HEK293 (cell line): ENCODE measurements around the gene EFCAB11.

Experiments
- CTCF ChIA-PET: fragments of 350-600 bp; formaldehyde crosslinking; extraction: SDS; loops from one replicate; lab custom pipeline; 2021; ENCODE audit warnings: antibody characterized with exemption; lab: Yijun Ruan, JAX
- POLR2A ChIA-PET: fragments of 300-600 bp; formaldehyde crosslinking; extraction: SDS; loops from one replicate; lab custom pipeline; 2020; ENCODE audit warnings: antibody characterized with exemption, inconsistent platforms; lab: Yijun Ruan, JAX
- H3K27ac ChIP-seq: fragments of 200-500 bp; sonication (Bioruptor generic); 2 replicates; pipeline ENCODE4 v1.5.1; 2014; ENCODE audit warnings: low read depth, low read length, control low read depth, inconsistent platforms; ENCODE audit errors: extremely low read depth
- H3K36me3 ChIP-seq, 2 experiments: fragments of 200-500 bp in 1 of 2; sonication (Bioruptor generic) in 1 of 2; 1 replicate in 1 of 2; 2 replicates in 1 of 2; pipeline ENCODE4 v1.5.1; 2014 to 2017; ENCODE audit warnings: inconsistent platforms in 2 of 2, low read length in 2 of 2; ENCODE audit not compliant: control insufficient read depth in 2 of 2, insufficient read depth in 1 of 2
- H3K4me1 ChIP-seq: fragments of 200-500 bp; sonication (Bioruptor generic); 2 replicates; pipeline ENCODE4 v1.5.1; 2014; ENCODE audit warnings: mild to moderate bottlenecking, low read length, inconsistent platforms; ENCODE audit not compliant: control insufficient read depth, insufficient read depth
- H3K4me3 ChIP-seq: 2 replicates; pipeline ENCODE4 v1.5.1; 2011; ENCODE audit warnings: low read depth, mild to moderate bottlenecking, control low read depth, low read length, moderate library complexity
- H3K9me3 ChIP-seq: fragments of 200-500 bp; sonication (Bioruptor generic); 2 replicates; pipeline ENCODE4 v1.5.1; 2014; ENCODE audit warnings: low read depth, low read length, inconsistent platforms; ENCODE audit not compliant: control insufficient read depth, insufficient read depth
- HOXA7 ChIP-seq: sonication (generic); formaldehyde crosslinking; IDR thresholded peaks from 2 replicates; pipeline ENCODE4 v1.8.1; 2022; ENCODE audit warnings: missing genetic modification reagents, borderline replicate concordance
- PRDM1 ChIP-seq: fragments of 450-650 bp; formaldehyde crosslinking; IDR thresholded peaks from 2 replicates; pipeline ENCODE4; 2016; ENCODE audit warnings: missing biosample characterization, missing genetic modification characterization
- PRDM10 ChIP-seq: fragments of 450-650 bp; formaldehyde crosslinking; IDR thresholded peaks from 2 replicates; pipeline ENCODE4 v1.5.1; 2016; ENCODE audit warnings: missing biosample characterization, missing genetic modification characterization
- PRDM2 ChIP-seq: fragments of 450-650 bp; formaldehyde crosslinking; IDR thresholded peaks from 2 replicates; pipeline ENCODE4 v1.5.1; 2016; ENCODE audit warnings: missing biosample characterization, missing genetic modification characterization, borderline replicate concordance
- SP2 ChIP-seq: fragments of 450-650 bp; formaldehyde crosslinking; IDR thresholded peaks from 2 replicates; pipeline ENCODE4 v1.5.1; 2016; ENCODE audit warnings: missing biosample characterization, missing genetic modification characterization
- SP7 ChIP-seq: fragments of 450-650 bp; formaldehyde crosslinking; IDR thresholded peaks from 2 replicates; pipeline ENCODE4 v1.5.1; 2016; ENCODE audit warnings: missing biosample characterization, missing genetic modification characterization
- ZFP37 ChIP-seq: fragments of 450-650 bp; formaldehyde crosslinking; IDR thresholded peaks from 2 replicates; pipeline ENCODE4 v1.5.1; 2016; ENCODE audit warnings: missing biosample characterization, missing genetic modification characterization
- ZNF114 ChIP-seq: fragments of 450-650 bp; formaldehyde crosslinking; IDR thresholded peaks from 2 replicates; pipeline ENCODE4 v1.5.0; 2017; ENCODE audit warnings: missing biosample characterization, missing genetic modification characterization
- ZNF121 ChIP-seq: fragments of 450-650 bp; formaldehyde crosslinking; IDR thresholded peaks from 2 replicates; pipeline ENCODE4 v1.5.1; 2016; ENCODE audit warnings: missing biosample characterization, missing genetic modification characterization
- ZNF157 ChIP-seq: fragments of 450-650 bp; formaldehyde crosslinking; IDR thresholded peaks from 2 replicates; pipeline ENCODE4 v1.5.1; 2016; ENCODE audit warnings: missing biosample characterization, missing genetic modification characterization
- ZNF221 ChIP-seq: fragments of 450-650 bp; formaldehyde crosslinking; IDR thresholded peaks from 2 replicates; pipeline ENCODE4 v1.5.1; 2017; ENCODE audit warnings: missing biosample characterization, missing genetic modification characterization, borderline replicate concordance
- ZNF335 ChIP-seq: fragments of 450-650 bp; formaldehyde crosslinking; conservative IDR thresholded peaks from 2 replicates; pipeline ENCODE4 v1.5.1; 2016; ENCODE audit warnings: missing biosample characterization, missing genetic modification characterization
- ZNF366 ChIP-seq: fragments of 450-650 bp; formaldehyde crosslinking; conservative IDR thresholded peaks from 2 replicates; pipeline ENCODE4 v1.5.1; 2016; ENCODE audit warnings: missing biosample characterization, missing genetic modification characterization
- ZNF560 ChIP-seq: fragments of 450-650 bp; formaldehyde crosslinking; IDR thresholded peaks from 2 replicates; pipeline ENCODE4 v1.5.1; 2017; ENCODE audit warnings: missing biosample characterization, missing genetic modification characterization, borderline replicate concordance
- ZNF704 ChIP-seq: fragments of 450-650 bp; formaldehyde crosslinking; IDR thresholded peaks from 2 replicates; pipeline ENCODE4 v1.5.1; 2016; ENCODE audit warnings: missing biosample characterization, missing genetic modification characterization
- TF ChIP-seq, protein P1 (sequence below): fragments of 450-650 bp; formaldehyde crosslinking; IDR thresholded peaks from 2 replicates; pipeline ENCODE4 v1.5.1; 2016; ENCODE audit warnings: missing biosample characterization, missing genetic modification characterization, low read depth

Gene EFCAB11

GRCh38 chr14:89957376-89957775 lies 2.8 kb upstream of the EFCAB11 start:
- H3K4me1 ChIP-seq = peaks cover 3% of the 10 kb centered on the region; the same call in 1 of the 2 replicates
- H3K36me3 ChIP-seq = peaks cover 1 to 31% of the 10 kb centered on the region in 2 experiments; a peak in 2 of 3 replicates
- no peak overlapping the region for H3K27ac ChIP-seq
- no peak for TF ChIP-seq ZNF114
- TF ChIP-seq, protein P1, sequence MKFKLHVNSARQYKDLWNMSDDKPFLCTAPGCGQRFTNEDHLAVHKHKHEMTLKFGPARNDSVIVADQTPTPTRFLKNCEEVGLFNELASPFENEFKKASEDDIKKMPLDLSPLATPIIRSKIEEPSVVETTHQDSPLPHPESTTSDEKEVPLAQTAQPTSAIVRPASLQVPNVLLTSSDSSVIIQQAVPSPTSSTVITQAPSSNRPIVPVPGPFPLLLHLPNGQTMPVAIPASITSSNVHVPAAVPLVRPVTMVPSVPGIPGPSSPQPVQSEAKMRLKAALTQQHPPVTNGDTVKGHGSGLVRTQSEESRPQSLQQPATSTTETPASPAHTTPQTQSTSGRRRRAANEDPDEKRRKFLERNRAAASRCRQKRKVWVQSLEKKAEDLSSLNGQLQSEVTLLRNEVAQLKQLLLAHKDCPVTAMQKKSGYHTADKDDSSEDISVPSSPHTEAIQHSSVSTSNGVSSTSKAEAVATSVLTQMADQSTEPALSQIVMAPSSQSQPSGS (tag by site-specific recombination) = no peak
- ChIA-PET POLR2A (no interaction called here), CTCF (interaction anchor here (2.0 kb wide), 1 partner anchor 18 kb away, joined by 8 read pairs; no protein-coding TSS in a partner anchor)
- no peak overlapping the region for H3K4me3 ChIP-seq
- H3K9me3 ChIP-seq = no peaks in the 10 kb centered on the region

GRCh38 chr14:89956661-89957009 lies 2.1 kb upstream of the EFCAB11 start:
- Histone ChIP-seq H3K4me3 (peak overlapping the region; percentile 72), H3K36me3 (peaks cover 0 to 34% of the 10 kb centered on the region in 2 experiments; a peak in 1 of 3 replicates), H3K27ac (peak overlapping the region; percentile 77), H3K4me1 (peaks cover 3% of the 10 kb centered on the region; the same call in 1 of the 2 replicates), H3K9me3 (no peaks in the 10 kb centered on the region)
- POLR2A ChIA-PET = interaction anchor here (0.6 to 1.5 kb wide), 2 partner anchors 58 to 106 kb away, joined by 6 read pairs; partner anchors contain the start of gene KCNK13
- TF ChIP-seq ZNF335 (tag by site-specific recombination) (peak; percentile 57), ZNF704 (no peak), ZFP37 (tag by site-specific recombination) (0 out of 2 replicates have a peak, but pooled peaks have one; percentile 14), PRDM10 (tag by site-specific recombination) (0 out of 2 replicates have a peak, but pooled peaks have one; percentile 19)
- CTCF ChIA-PET = interaction anchor here (0.5 to 4.8 kb wide), 4 partner anchors 15 to 17 kb away, joined by 3 to 39 read pairs (median 6); no protein-coding TSS in a partner anchor

GRCh38 chr14:89955745-89956660 lies 1.5 kb upstream of the EFCAB11 start, which contains the start of gene TDP1:
TDP1 (plus strand) TSS chr14:89955927; CDS start chr14:89963115, 7,188 bp downstream.
- H3K27ac ChIP-seq = peak within 1 kb of the TSS; percentile 77
- POLR2A ChIA-PET = interaction anchor here (0.5 to 1.5 kb wide), 7 partner anchors 10 to 915 kb away, joined by 3 to 6 read pairs (median 4); partner anchors contain the start of gene KCNK13
- H3K4me3 ChIP-seq = peak within 1 kb of the TSS; percentile 72
- H3K9me3 ChIP-seq = no peaks in the 10 kb centered on the region
- peaks cover 3% of the 10 kb centered on the region; the same call in 1 of the 2 replicates for H3K4me1 ChIP-seq
- H3K36me3 ChIP-seq = peaks cover 0 to 36% of the 10 kb centered on the region in 2 experiments; a peak in 1 of 3 replicates
- CTCF ChIA-PET = interaction anchor here (0.7 to 4.8 kb wide), 4 partner anchors 10 to 17 kb away, joined by 3 to 39 read pairs (median 6); no protein-coding TSS in a partner anchor
- TF ChIP-seq SP2 (tag by site-specific recombination) = peak; percentile 91
- TF ChIP-seq ZNF560 (tag by site-specific recombination) = no peak
- TF ChIP-seq ZNF157 (tag by site-specific recombination) = no peak
- no peak for TF ChIP-seq PRDM2 (tag by site-specific recombination)
- TF ChIP-seq SP7 (tag by site-specific recombination) = peak; percentile 45
- TF ChIP-seq ZNF366 (tag by site-specific recombination) = peak; percentile 46; the same call in 1 of the 2 replicates
- no peak for TF ChIP-seq HOXA7 (CRISPR knock-in tag)
- TF ChIP-seq ZNF121 = 0 out of 2 replicates have a peak, but pooled peaks have one; percentile 18
- TF ChIP-seq PRDM1 (tag by site-specific recombination) = peak; percentile 62; the same call in 1 of the 2 replicates
- no peak for TF ChIP-seq ZNF221 (tag by site-specific recombination)
